ENCODE data around the gene ADGRB3.

DNA sequence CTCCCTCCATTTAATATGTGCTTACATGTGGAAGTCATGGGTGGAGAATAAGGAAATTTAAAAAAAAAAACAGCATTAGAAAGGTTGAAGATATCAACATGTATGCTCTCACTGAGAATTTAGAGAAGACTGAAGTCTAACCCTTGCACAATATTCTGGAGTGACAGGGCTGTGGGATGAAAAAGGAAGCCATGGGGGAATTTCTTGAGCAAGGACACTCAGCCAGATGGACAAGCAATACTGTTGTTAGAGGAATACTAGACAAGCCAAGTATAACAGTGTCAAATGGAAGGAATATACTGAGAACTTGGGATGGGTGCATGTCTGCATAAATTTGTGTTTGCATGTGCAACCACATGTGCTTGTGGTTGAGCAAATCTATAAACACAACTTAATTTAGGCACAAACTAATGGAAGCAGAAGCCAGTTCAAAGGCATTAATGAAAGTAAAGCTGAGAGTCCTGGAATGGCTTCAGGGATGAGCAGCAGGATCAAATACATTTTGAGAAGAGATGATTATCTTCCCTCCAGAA is 119.7 kb downstream of the ADGRB3 start:
- TF ChIP-seq, protein P1, sequence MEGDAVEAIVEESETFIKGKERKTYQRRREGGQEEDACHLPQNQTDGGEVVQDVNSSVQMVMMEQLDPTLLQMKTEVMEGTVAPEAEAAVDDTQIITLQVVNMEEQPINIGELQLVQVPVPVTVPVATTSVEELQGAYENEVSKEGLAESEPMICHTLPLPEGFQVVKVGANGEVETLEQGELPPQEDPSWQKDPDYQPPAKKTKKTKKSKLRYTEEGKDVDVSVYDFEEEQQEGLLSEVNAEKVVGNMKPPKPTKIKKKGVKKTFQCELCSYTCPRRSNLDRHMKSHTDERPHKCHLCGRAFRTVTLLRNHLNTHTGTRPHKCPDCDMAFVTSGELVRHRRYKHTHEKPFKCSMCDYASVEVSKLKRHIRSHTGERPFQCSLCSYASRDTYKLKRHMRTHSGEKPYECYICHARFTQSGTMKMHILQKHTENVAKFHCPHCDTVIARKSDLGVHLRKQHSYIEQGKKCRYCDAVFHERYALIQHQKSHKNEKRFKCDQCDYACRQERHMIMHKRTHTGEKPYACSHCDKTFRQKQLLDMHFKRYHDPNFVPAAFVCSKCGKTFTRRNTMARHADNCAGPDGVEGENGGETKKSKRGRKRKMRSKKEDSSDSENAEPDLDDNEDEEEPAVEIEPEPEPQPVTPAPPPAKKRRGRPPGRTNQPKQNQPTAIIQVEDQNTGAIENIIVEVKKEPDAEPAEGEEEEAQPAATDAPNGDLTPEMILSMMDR (conservative IDR thresholded peaks at IDR 0.05; ENCODE audit: low read length) = no peak
- no peak for TF ChIP-seq EZH2phosphoT487 (IDR thresholded peaks at IDR 0.05; ENCODE audit: borderline replicate concordance, low read depth, low read length)

Data from OCI-LY7 (cell line).